Thyroid gland (tissue), 4 donors: ENCODE results near the gene SRSF6. TPM values are rescaled to one million over a fixed set of nuclear protein-coding genes. Genes with fewer than 3 reads are reported as not detected.

Source experiments
- DNase-seq, 2 donors: peaks; one replicate each; pipeline ENCODE4 v3.0.0-alpha.2; 2019
- H3K27ac ChIP-seq, 3 donors: fragments of 200-600 bp; sonication (generic); 1 replicate in 2 of 3; 2 replicates in 1 of 3; pipeline ENCODE4 v1.5.1; 2016 to 2019; ENCODE audit warnings: mild to moderate bottlenecking in 1 of 3, moderate library complexity in 1 of 3
- H3K27me3 ChIP-seq: fragments of 200-600 bp; sonication (generic); one replicate; pipeline ENCODE4 v1.5.1; 2019
- H3K36me3 ChIP-seq, 2 donors: fragments of 200-600 bp; sonication (generic); one replicate each; pipeline ENCODE4 v1.5.1; 2016 to 2019
- H3K4me1 ChIP-seq, 2 donors: fragments of 200-600 bp; sonication (generic); one replicate each; pipeline ENCODE4 v1.5.1; 2017 to 2019
- H3K4me3 ChIP-seq, 3 donors: fragments of 200-600 bp; sonication (generic); replicated peaks in 1 of 3; 1 replicate in 2 of 3; 2 replicates in 1 of 3; pipeline ENCODE4 v1.5.1; 2016; ENCODE audit warnings: mild to moderate bottlenecking in 1 of 3
- H3K9me3 ChIP-seq: fragments of 200-600 bp; sonication (generic); one replicate; pipeline ENCODE4 v1.5.1; 2017
- POLR2A ChIP-seq, 2 donors: fragments of 450-650 bp; IDR thresholded peaks; one replicate each; pipeline ENCODE4 v1.6.1; 2017; ENCODE audit warnings: antibody characterized with exemption in 2 of 2, mild to moderate bottlenecking in 2 of 2, moderate library complexity in 1 of 2
- WGBS, 2 donors: methylation state at CpG; one replicate each; pipeline ENCODE4 v1.1.5; 2017; 5-methylcytosine and 5-hydroxymethylcytosine counted together
- intact Hi-C: fragments of 100-400 bp; cut with DNase I; formaldehyde crosslinking; loops from one replicate; pipeline ENCODE4 v1.15.1; 2023
- total RNA-seq, 4 donors: library from RNA; depleted of rRNA; stranded (reverse); fragments of >200 nt; gene quantifications; one replicate each; pipeline ENCODE4 v1.2.3, GENCODE V29; 2016
- TF ChIP-seq, protein P1 (sequence below), 6 experiments: fragments of 200-600 bp in 3 of 6; fragments of 450-650 bp in 3 of 6; sonication (generic) in 3 of 6; IDR thresholded peaks; one replicate each; pipeline ENCODE4 v1.5.1; 2016 to 2019; ENCODE audit warnings: antibody characterized with exemption in 6 of 6, mild to moderate bottlenecking in 2 of 6, inconsistent platforms in 1 of 6, moderate library complexity in 1 of 6

Gene SRSF6
- total RNA-seq: 100 to 1,000 TPM in 2 of 4 donors, 10 to 100 TPM in 2; 92.3 to 110 (median 97.2) TPM

DNA sequence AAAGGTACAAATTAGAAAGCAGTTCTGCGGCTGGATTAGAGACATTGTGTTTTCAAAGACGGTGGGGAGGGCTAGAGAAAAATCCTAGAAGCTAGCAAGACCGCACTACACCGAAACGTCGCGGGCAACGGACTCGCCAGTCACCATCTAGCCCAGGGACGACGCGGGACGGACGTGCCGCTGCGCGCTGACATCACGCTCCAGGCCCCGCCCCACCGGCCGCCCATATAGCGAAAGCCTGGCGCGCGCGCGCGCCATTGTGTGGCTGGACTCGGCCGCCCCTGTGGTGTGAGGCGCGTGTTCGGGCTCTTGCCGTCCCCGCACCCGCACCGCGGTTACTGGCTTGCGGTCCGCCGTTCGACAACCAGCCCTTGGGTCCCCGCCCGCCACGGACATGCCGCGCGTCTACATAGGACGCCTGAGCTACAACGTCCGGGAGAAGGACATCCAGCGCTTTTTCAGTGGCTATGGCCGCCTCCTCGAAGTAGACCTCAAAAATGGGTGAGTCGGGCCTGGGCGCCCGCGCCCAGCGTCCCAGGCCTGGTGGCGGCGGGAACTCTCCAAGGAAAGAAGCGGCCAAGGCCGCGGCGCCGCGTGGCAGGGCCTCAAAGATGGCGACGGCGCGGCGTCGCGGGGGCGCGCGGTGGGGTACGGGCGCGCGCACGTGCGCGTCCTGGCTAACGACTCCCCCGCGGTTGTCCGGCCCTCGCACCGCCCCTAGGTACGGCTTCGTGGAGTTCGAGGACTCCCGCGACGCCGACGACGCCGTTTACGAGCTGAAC, at the start of gene SRSF6:
SRSF6 (plus strand) TSS at position 257 of the 782 bp plus-strand sequence; CDS start at position 395, 138 bp downstream.
- H3K9me3 ChIP-seq: no peaks in the 10 kb centered on the region
- H3K4me1 ChIP-seq: peaks cover 14 to 15% of the 10 kb centered on the region in 2 donors
- peak; percentile 95 for DNase-seq
- TF ChIP-seq POLR2A (IDR thresholded peaks at IDR 0.05): peak; percentile 73 to 99
- TF ChIP-seq, protein P1, sequence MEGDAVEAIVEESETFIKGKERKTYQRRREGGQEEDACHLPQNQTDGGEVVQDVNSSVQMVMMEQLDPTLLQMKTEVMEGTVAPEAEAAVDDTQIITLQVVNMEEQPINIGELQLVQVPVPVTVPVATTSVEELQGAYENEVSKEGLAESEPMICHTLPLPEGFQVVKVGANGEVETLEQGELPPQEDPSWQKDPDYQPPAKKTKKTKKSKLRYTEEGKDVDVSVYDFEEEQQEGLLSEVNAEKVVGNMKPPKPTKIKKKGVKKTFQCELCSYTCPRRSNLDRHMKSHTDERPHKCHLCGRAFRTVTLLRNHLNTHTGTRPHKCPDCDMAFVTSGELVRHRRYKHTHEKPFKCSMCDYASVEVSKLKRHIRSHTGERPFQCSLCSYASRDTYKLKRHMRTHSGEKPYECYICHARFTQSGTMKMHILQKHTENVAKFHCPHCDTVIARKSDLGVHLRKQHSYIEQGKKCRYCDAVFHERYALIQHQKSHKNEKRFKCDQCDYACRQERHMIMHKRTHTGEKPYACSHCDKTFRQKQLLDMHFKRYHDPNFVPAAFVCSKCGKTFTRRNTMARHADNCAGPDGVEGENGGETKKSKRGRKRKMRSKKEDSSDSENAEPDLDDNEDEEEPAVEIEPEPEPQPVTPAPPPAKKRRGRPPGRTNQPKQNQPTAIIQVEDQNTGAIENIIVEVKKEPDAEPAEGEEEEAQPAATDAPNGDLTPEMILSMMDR (IDR thresholded peaks at IDR 0.05): peak in 1 of 6 experiments; percentile 6
- intact Hi-C loops: loop anchor here (5.0 to 10.0 kb wide), 2 partner anchors 127 to 1509 kb away; partner anchors contain the start of gene STK4
- peaks cover 27 to 29% of the 10 kb centered on the region in 2 donors for H3K36me3 ChIP-seq
- peak within 1 kb of the TSS; percentile 16 to 99 (median 98) for H3K4me3 ChIP-seq
- 0 to 1% methylated on average over 11 to 62 of the region's 101 CpGs for WGBS, 2 donors
- peak within 1 kb of the TSS; percentile 100 for H3K27ac ChIP-seq
- no peaks in the 10 kb centered on the region for H3K27me3 ChIP-seq

DNA sequence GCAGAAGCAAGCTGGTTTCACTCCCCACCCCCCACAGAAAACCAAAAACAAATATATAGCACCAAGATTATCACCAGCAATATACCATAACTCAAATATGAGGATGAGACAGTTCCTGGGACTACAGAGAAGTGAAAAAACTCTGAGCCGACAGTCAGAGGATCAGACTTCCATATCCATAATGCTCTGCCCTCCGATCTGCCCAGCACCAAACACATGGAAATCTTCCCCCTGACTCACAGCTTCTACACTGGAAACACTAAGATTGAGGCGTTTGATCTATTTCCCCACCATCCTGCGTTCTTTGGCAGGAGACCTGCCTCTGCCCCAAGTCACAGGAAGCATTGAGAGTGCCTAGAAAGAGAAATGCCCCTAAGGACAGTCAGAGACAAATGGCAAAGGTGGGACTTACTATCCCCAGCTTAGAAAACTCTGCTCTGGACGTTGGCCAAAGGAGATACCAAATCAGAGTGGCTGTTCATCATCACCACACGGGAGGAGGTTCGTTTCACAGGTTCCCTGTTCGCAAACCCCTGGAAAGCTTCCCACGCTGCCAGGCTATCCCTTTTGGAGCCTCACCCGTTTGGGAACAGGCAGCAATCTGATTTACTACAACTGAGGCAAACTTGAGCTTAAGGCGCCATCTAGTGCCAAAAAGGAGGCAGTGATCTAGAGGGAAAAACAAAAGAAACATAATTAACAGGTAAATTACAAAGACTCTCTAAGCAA, 48.7 kb upstream of the SRSF6 start:
- DNase-seq: no peak
- WGBS, 2 donors: 28 to 32% methylated on average over 11 of the region's 11 CpGs
- H3K9me3 ChIP-seq: no peaks in the 10 kb centered on the region
- no peak overlapping the region for H3K4me3 ChIP-seq
- no peak overlapping the region for H3K27ac ChIP-seq
- no peaks in the 10 kb centered on the region for H3K4me1 ChIP-seq
- no peaks in the 10 kb centered on the region for H3K27me3 ChIP-seq
- no peak for TF ChIP-seq POLR2A (IDR thresholded peaks at IDR 0.05)
- TF ChIP-seq, protein P1 (IDR thresholded peaks at IDR 0.05): peak in 1 of 6 experiments; percentile 15
- H3K36me3 ChIP-seq: no peaks in the 10 kb centered on the region
- intact Hi-C loops: no loop called here

DNA sequence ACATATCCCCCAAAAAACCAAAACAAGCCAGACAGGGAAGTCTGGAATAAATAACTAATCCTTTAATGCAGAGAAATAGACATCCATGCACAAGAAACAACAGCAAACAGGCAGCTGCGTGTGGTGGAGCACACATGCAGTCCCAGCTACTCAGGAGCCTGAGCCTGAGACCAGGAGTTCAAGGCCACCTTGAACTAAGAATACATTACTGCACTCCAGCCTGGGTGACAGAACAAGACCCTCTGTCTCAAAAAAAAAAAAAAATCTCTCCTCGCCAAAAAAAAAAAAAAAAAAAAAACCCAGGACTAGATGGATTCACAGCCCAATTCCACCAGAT, 48.2 kb upstream of the SRSF6 start:
- H3K4me3 ChIP-seq: no peak overlapping the region
- TF ChIP-seq, protein P1 (IDR thresholded peaks at IDR 0.05): no peak
- TF ChIP-seq POLR2A (IDR thresholded peaks at IDR 0.05): no peak
- no peak overlapping the region for H3K27ac ChIP-seq
- intact Hi-C loops: no loop called here
- no peaks in the 10 kb centered on the region for H3K9me3 ChIP-seq
- H3K27me3 ChIP-seq: no peaks in the 10 kb centered on the region
- no peak for DNase-seq
- 59 to 87% methylated on average over 2 of the region's 2 CpGs for WGBS, 2 donors
- no peaks in the 10 kb centered on the region for H3K4me1 ChIP-seq
- H3K36me3 ChIP-seq: no peaks in the 10 kb centered on the region

DNA sequence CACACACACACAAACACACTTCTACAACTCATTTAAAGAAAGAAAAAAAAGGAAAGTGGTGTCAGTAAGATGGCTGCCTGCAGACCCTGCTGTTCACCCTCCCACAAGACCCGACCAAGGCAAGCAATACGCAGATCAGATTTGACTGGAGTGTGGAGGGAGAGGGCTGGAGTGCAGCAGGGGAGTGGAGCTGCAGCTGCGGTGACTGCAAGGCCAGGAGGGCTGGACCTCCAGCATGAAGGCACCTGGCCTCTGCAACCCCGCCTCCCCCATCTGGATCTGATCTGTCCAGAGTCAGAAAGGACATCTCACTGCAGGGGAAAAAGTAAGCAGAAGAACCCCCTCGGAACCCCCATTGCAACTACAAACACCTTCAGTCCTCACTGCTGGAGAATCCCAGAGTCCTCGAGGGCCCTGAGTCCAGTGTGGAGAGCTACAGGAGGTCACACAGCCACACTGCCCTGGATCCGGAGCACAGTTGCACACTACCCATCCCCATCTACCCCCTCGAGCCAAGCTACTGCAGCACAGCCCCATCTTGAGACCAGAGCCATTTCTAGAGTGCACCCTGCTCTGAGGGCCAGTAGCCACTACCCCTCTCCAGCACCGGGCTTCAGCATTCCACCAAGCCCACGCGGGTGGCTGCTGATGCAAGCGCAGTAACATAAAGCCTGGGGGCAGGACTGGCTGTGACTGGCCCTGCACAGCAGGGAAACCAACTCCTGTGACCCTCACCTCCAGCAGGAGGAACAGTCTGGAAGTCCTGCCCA, 41.9 kb upstream of the SRSF6 start:
- no peak overlapping the region for H3K4me3 ChIP-seq
- H3K27me3 ChIP-seq: no peaks in the 10 kb centered on the region
- TF ChIP-seq, protein P1 (IDR thresholded peaks at IDR 0.05): no peak
- TF ChIP-seq POLR2A (IDR thresholded peaks at IDR 0.05): no peak
- DNase-seq: no peak
- intact Hi-C loops: no loop called here
- H3K9me3 ChIP-seq: no peaks in the 10 kb centered on the region
- 57 to 67% methylated on average over 9 to 12 of the region's 12 CpGs for WGBS, 2 donors
- H3K4me1 ChIP-seq: no peaks in the 10 kb centered on the region
- H3K36me3 ChIP-seq: no peaks in the 10 kb centered on the region
- H3K27ac ChIP-seq: no peak overlapping the region
